T-helper 1 cell treated with Interleukin-12 subunit alpha and Interleukin-12 subunit beta and Interleukin-4 antibody, amounts not matched to agents 30 μg/mL and 1 μg/mL, for 36 hours (primary cell): ENCODE data around the gene TTN.

Experiments used
- H3K27ac Mint-ChIP-seq: one replicate; pipeline ENCODE4 v1.8.0; 2021; ENCODE audit warnings: mild to moderate bottlenecking, mixed read lengths
- H3K27me3 Mint-ChIP-seq: one replicate; pipeline ENCODE4 v1.8.0; 2021; ENCODE audit warnings: low read depth, mixed read lengths
- H3K36me3 Mint-ChIP-seq: one replicate; pipeline ENCODE4 v1.8.0; 2021; ENCODE audit warnings: low read depth, mixed read lengths
- H3K4me1 Mint-ChIP-seq: one replicate; pipeline ENCODE4 v1.8.0; 2021; ENCODE audit warnings: low read depth, mixed read lengths
- H3K4me3 Mint-ChIP-seq: one replicate; pipeline ENCODE4 v1.8.0; 2021; ENCODE audit warnings: mild to moderate bottlenecking, moderate library complexity, mixed read lengths
- H3K9me3 Mint-ChIP-seq: one replicate; pipeline ENCODE4 v1.8.0; 2021; ENCODE audit warnings: mixed read lengths

Gene TTN

DNA sequence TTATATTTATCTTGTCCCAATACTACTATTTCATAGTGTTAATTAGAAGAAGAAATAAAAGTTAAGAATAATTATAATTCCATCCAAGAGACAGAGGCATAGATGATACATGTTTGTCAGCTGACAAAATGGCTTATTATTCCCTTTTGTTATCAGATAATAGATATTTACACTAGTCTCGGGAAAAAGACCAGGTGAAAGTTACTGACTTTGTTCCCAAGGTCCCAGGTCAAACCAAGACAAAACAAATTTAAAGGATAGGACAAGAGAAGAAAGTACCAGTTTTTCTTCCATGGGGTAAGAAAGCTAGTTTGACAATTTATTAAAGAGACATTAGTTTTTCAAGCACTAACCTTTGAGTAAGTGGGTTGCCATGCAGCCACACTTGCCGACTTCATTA is 73.2 kb downstream of the TTN start:
- no peak overlapping the region for H3K27ac Mint-ChIP-seq
- no peaks in the 10 kb centered on the region for H3K9me3 Mint-ChIP-seq
- H3K4me1 Mint-ChIP-seq: no peaks in the 10 kb centered on the region
- no peaks in the 10 kb centered on the region for H3K36me3 Mint-ChIP-seq
- no peak overlapping the region for H3K4me3 Mint-ChIP-seq
- H3K27me3 Mint-ChIP-seq: no peaks in the 10 kb centered on the region

DNA sequence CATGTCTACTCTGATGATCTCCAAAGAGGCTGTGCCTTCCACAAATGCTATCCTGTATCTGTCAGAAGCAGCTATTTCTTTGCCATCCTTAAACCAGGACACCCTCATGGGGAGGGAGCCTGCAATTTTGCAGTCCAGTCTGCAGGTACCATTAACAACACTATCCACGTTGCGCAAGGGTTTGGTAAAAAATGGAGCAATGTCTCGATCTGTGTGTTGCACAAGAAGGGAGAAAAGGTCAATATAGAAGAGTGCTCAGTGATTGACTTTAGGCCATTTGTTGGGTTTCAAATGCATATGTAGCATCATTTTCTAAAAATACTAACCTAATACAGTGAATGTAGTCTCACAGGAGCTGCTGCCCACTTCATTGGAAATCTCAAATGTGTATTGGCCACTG is 74.3 kb downstream of the TTN start:
- no peak overlapping the region for H3K27ac Mint-ChIP-seq
- H3K4me1 Mint-ChIP-seq: no peaks in the 10 kb centered on the region
- no peaks in the 10 kb centered on the region for H3K27me3 Mint-ChIP-seq
- H3K36me3 Mint-ChIP-seq: no peaks in the 10 kb centered on the region
- no peaks in the 10 kb centered on the region for H3K9me3 Mint-ChIP-seq
- H3K4me3 Mint-ChIP-seq: no peak overlapping the region

DNA sequence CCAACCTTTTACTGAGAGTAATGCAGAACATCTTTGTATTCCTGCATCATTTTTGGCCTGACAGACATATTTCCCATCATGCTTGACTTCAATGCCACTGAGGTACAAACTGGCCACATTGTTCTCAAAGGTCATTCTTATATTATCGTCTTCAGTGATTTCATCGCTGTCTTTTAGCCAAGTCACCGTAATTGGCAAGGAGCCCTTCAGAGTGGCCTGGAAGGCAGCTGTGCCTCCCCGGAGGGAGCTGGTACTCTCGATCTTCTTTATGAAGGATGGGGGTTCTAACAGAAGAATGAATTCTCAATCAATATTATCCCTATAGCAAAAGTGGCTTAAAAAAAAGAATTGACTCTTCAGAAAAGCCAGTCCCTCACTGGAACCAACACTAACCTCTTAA is 75.9 kb downstream of the TTN start:
- no peaks in the 10 kb centered on the region for H3K27me3 Mint-ChIP-seq
- no peaks in the 10 kb centered on the region for H3K4me1 Mint-ChIP-seq
- no peak overlapping the region for H3K4me3 Mint-ChIP-seq
- no peak overlapping the region for H3K27ac Mint-ChIP-seq
- H3K9me3 Mint-ChIP-seq: no peaks in the 10 kb centered on the region
- no peaks in the 10 kb centered on the region for H3K36me3 Mint-ChIP-seq

GRCh38 chr2:178730049-178730448 is 77.2 kb downstream of the TTN start:
- H3K4me3 Mint-ChIP-seq: no peak overlapping the region
- no peaks in the 10 kb centered on the region for H3K36me3 Mint-ChIP-seq
- H3K27ac Mint-ChIP-seq: no peak overlapping the region
- no peaks in the 10 kb centered on the region for H3K27me3 Mint-ChIP-seq
- H3K9me3 Mint-ChIP-seq: no peaks in the 10 kb centered on the region
- no peaks in the 10 kb centered on the region for H3K4me1 Mint-ChIP-seq

DNA sequence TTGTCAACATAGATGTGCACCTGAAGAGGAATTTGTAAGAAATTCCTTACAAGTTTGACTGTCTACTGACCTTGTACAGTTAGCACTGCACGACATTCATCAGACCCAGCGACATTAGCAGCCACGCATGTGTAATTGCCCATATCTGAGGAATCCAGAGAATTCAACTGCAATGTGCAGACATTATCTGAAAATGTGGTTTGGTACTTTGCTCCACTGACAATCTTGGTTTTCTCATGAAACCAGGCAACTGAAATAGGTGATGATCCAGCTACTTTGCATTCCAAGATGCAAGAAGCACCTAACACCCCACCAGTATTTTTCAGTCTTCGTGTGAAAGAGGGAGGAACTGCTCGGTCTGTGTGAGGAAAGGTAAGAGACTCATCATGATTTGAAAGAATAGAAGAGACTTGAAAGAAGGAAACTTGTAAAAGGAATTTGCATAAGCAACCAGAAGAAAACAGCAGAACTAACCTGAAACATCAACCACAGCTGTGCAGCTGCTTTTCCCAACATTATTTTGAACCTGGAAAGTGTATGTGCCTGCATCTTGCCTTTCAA is 83.4 kb downstream of the TTN start:
- Mint-ChIP-seq H3K27ac (no peak overlapping the region), H3K4me3 (no peak overlapping the region), H3K27me3 (no peaks in the 10 kb centered on the region), H3K9me3 (no peaks in the 10 kb centered on the region), H3K36me3 (no peaks in the 10 kb centered on the region), H3K4me1 (no peaks in the 10 kb centered on the region)

GRCh38 chr2:178722296-178722695 is 84.9 kb downstream of the TTN start:
- no peaks in the 10 kb centered on the region for H3K36me3 Mint-ChIP-seq
- no peaks in the 10 kb centered on the region for H3K4me1 Mint-ChIP-seq
- no peak overlapping the region for H3K4me3 Mint-ChIP-seq
- no peak overlapping the region for H3K27ac Mint-ChIP-seq
- no peaks in the 10 kb centered on the region for H3K27me3 Mint-ChIP-seq
- no peaks in the 10 kb centered on the region for H3K9me3 Mint-ChIP-seq

- Mint-ChIP-seq H3K27me3 (no peaks in the 10 kb centered on the region), H3K36me3 (no peaks in the 10 kb centered on the region), H3K4me3 (no peak overlapping the region), H3K9me3 (no peaks in the 10 kb centered on the region), H3K4me1 (no peaks in the 10 kb centered on the region), H3K27ac (no peak overlapping the region)
These were observed 88.2 kb downstream of the TTN start for GRCh38 chr2:178718988-178719387.

GRCh38 chr2:178718283-178718682 is 88.9 kb downstream of the TTN start:
- Mint-ChIP-seq H3K27me3 (no peaks in the 10 kb centered on the region), H3K4me3 (no peak overlapping the region), H3K27ac (no peak overlapping the region), H3K36me3 (no peaks in the 10 kb centered on the region), H3K4me1 (no peaks in the 10 kb centered on the region), H3K9me3 (no peaks in the 10 kb centered on the region)

DNA sequence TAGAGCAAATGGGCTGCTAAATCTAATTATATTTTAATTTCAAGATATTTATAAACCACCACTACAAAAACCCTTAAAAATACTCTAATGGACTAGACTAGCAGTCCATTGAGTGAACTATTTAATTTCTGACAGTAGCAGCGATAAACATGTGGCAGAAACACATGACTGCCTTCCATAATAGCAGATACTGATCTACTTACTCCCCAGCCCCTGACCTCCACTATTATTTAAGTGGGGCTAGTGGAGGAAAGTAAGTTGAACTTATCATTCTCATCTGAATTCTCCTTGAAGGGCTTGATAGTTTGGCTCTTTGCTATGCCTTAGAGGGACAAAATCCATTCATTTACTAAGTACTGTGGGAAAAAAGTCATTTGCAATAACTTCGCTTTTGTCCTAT is 90.8 kb downstream of the TTN start:
- Mint-ChIP-seq H3K36me3 (no peaks in the 10 kb centered on the region), H3K27me3 (no peaks in the 10 kb centered on the region), H3K9me3 (no peaks in the 10 kb centered on the region), H3K27ac (no peak overlapping the region), H3K4me3 (no peak overlapping the region), H3K4me1 (no peaks in the 10 kb centered on the region)

- no peaks in the 10 kb centered on the region for H3K9me3 Mint-ChIP-seq
- no peaks in the 10 kb centered on the region for H3K36me3 Mint-ChIP-seq
- H3K4me1 Mint-ChIP-seq: no peaks in the 10 kb centered on the region
- no peaks in the 10 kb centered on the region for H3K27me3 Mint-ChIP-seq
- H3K27ac Mint-ChIP-seq: no peak overlapping the region
- H3K4me3 Mint-ChIP-seq: no peak overlapping the region
These were observed 91.9 kb downstream of the TTN start for GRCh38 chr2:178715366-178715765.

DNA sequence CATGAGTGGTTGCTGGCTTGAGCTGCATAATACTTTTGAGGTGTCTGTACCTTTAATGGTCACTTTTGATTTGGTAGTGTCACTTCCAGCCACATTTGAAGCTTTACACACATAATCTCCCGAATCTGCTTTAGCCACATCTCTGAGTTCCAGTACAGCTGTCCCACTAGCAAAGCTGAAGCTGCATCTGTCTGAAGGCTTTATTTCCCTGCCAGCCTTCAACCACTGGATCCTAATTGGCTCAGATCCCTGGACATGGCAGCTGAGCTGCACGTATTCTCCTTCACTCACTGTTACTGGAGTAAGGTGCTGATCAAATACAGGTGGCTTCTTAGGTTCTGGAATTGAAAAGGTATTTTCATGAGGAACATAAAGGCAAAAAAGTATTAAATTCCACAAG is 99.7 kb downstream of the TTN start:
- Mint-ChIP-seq H3K27ac (no peak overlapping the region), H3K27me3 (no peaks in the 10 kb centered on the region), H3K9me3 (no peaks in the 10 kb centered on the region), H3K4me1 (no peaks in the 10 kb centered on the region), H3K4me3 (no peak overlapping the region), H3K36me3 (no peaks in the 10 kb centered on the region)

GRCh38 chr2:178704876-178705275 is 102.3 kb downstream of the TTN start:
- Mint-ChIP-seq H3K36me3 (no peaks in the 10 kb centered on the region), H3K9me3 (no peaks in the 10 kb centered on the region), H3K4me3 (no peak overlapping the region), H3K27me3 (peaks cover 3% of the 10 kb centered on the region), H3K4me1 (peaks cover 1% of the 10 kb centered on the region), H3K27ac (no peak overlapping the region)

- H3K4me1 Mint-ChIP-seq: peaks cover 1% of the 10 kb centered on the region
- no peaks in the 10 kb centered on the region for H3K36me3 Mint-ChIP-seq
- H3K27ac Mint-ChIP-seq: no peak overlapping the region
These were observed 104.9 kb downstream of the TTN start for GRCh38 chr2:178702361-178702760.

GRCh38 chr2:178700922-178701342 is 106.3 kb downstream of the TTN start:
- Mint-ChIP-seq H3K27ac (no peak overlapping the region), H3K36me3 (no peaks in the 10 kb centered on the region)

More at GRCh38 chr2:178702361-178702760, 104.9 kb downstream of the TTN start:
- Mint-ChIP-seq H3K9me3 (no peaks in the 10 kb centered on the region), H3K27me3 (peaks cover 3% of the 10 kb centered on the region), H3K4me3 (no peak overlapping the region)

GRCh38 chr2:178700136-178700535 is 107.1 kb downstream of the TTN start:
- Mint-ChIP-seq H3K9me3 (no peaks in the 10 kb centered on the region), H3K4me3 (no peak overlapping the region), H3K27ac (no peak overlapping the region), H3K36me3 (no peaks in the 10 kb centered on the region), H3K4me1 (peaks cover 1% of the 10 kb centered on the region), H3K27me3 (peaks cover 3% of the 10 kb centered on the region)

More at GRCh38 chr2:178700922-178701342, 106.3 kb downstream of the TTN start:
- H3K27me3 Mint-ChIP-seq: peaks cover 3% of the 10 kb centered on the region
- H3K4me3 Mint-ChIP-seq: no peak overlapping the region
- H3K9me3 Mint-ChIP-seq: no peaks in the 10 kb centered on the region
- H3K4me1 Mint-ChIP-seq: peaks cover 1% of the 10 kb centered on the region

DNA sequence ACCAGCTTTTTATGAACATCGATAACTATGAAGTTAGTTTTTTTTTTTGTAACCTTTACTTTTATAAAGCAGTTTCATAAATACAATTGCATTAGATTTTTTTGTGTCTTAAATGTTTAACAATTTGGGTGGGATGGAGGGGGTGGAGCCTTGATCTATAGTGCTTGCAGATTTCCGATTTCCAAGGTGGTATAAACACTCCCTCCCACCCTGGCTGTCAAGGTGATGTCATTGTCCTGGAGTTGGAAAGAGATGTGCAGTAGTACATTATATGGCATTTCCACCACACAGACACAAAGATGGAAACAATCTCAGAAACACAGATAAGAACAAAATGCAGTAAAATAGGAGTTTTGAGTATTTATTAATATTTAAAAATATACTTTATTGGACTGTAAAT is 114.4 kb downstream of the TTN start:
- no peaks in the 10 kb centered on the region for H3K9me3 Mint-ChIP-seq
- H3K36me3 Mint-ChIP-seq: no peaks in the 10 kb centered on the region
- H3K27ac Mint-ChIP-seq: no peak overlapping the region
- H3K27me3 Mint-ChIP-seq: no peaks in the 10 kb centered on the region
- H3K4me3 Mint-ChIP-seq: no peak overlapping the region
- no peaks in the 10 kb centered on the region for H3K4me1 Mint-ChIP-seq
